NCI-H146 treated with DMSO at 0.1 percent for 48 hours (cell line): ENCODE data around the gene RESF1.
"Not testable (repeated sequence)": the region's sequence is repeated elsewhere in the genome, so short reads cannot be mapped to it uniquely, and the experiment has no call there.

Experiments used
- DNase-seq: peaks from one replicate; lab custom pipeline; 2025; ENCODE audit not compliant: unreplicated experiment; lab: John Stamatoyannopoulos, UW

The RESF1 gene, protein sequence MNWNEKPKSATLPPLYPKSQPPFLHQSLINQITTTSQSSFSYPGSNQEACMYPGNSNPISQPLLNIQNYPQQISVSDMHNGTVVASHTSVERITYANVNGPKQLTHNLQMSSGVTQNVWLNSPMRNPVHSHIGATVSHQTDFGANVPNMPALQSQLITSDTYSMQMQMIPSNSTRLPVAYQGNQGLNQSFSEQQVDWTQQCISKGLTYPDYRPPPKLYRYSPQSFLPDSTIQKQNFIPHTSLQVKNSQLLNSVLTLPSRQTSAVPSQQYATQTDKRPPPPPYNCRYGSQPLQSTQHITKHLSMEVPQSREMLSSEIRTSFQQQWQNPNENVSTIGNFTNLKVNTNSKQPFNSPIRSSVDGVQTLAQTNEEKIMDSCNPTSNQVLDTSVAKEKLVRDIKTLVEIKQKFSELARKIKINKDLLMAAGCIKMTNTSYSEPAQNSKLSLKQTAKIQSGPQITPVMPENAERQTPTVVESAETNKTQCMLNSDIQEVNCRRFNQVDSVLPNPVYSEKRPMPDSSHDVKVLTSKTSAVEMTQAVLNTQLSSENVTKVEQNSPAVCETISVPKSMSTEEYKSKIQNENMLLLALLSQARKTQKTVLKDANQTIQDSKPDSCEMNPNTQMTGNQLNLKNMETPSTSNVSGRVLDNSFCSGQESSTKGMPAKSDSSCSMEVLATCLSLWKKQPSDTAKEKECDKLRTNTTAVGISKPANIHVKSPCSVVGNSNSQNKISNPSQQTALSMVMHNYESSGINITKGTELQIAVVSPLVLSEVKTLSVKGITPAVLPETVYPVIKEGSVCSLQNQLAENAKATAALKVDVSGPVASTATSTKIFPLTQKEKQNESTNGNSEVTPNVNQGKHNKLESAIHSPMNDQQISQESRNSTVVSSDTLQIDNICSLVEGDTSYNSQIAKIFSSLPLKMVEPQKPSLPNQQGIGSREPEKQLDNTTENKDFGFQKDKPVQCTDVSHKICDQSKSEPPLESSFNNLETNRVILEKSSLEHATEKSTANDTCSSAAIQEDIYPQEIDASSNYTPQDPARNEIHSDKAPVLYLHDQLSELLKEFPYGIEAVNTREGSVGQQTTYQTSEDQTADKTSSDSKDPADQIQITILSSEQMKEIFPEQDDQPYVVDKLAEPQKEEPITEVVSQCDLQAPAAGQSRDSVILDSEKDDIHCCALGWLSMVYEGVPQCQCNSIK (N-terminal part only)

DNA sequence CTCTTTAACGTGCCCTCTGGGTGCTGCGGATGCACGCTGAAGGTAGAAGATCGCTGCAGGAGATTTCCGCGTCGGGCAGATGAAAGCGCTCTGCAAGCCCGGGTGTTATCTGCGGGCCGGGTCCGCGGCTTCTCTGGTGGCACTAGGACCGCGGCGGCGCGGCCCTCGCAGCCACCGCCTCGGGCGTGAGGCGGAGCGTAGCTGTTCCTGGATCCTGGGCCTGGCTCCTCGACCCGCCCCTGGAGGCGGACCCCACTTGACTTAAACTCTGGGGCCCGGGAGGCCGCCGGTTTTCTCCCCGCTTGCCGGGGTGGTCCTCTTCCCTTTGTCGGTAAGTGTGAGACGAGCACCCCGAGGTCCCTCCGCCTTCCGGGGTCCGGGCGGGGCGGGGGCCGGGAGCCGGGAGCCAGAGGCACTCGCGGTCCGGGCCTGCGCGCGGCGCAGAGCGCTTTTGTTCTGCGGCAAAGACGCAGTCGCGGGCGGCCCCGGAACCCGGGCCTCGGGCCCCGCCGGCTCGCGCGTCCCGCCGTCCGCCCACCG, at the start of gene RESF1:
TSS of gene RESF1 (plus strand) at position 255 of the 540 bp plus-strand sequence. CDS start 21,541 bp downstream, outside the sequence.
- peak; percentile 86 for DNase-seq

DNA sequence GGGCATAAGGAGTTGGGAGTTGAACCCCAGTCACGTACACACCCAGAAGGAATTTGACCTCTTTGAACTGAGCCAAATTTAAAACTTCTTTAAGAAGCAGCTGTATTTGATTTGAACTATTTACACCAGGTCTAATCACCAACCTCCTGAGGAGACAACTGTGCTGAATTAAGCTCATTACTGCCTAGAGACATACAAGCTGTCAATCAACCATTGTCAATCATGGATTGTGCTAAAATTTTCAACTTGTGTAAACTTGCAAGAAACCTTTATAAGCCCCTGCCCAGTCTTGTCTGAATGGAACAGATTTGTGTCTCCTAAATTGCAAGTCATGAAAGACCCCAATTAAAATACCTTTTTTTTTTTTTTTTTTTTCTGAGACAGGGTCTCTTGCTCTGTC, 44.3 kb upstream of the RESF1 start:
- no peak for DNase-seq

DNA sequence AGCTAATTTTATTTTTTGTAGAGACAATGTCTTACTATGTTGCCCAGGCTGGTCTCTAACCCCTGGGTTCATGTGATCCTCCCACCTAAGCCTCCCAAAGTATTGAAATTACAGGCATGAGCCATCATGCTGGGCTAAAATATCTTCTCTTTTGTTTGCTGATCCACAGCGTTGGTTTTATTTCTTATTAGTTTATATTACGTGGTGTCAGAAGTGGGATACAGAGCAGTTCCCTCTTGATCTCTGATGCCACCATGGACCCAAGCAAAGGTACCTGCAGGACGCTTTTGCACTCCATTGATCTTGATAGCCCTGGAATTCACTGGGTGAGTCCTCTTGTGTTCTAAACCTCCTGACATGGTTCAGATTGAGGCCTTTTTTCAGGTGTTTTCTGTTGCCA, 43.8 kb upstream of the RESF1 start:
- DNase-seq, result no peak

DNA sequence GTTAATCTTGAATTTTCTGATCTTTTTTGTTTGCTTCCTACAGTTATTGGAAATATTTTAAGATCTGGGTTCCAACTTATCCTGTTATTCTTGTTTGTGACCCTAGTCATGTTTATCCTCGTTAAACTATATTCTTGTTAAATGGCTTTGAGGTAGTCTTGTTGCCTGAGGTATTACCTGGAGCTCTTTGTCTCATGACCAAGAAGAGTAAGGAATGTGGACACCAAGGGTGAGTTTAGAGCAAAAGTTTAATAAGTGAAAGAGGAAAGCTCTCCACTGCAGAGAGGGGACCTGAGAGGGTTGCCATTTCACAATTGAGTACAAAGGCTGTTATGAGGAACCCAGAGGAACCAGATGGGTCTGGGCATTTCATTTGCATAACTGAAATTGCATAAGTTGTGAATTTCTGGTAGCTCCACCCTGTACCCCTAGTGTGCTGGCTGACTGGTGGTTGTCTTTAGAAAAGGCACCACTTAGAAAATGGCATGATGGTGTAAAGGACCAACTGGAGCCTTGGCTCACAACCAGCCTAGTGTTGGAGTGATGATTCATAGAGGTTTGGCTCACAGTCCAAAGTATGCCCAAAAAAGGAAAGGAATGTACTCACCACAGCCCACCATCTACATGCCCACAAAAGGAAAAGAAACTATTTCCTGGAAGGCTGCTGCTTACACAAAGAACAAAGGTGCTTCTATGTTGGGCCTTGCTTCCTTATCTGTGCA, 36.7 kb upstream of the RESF1 start:
- no peak for DNase-seq

DNA sequence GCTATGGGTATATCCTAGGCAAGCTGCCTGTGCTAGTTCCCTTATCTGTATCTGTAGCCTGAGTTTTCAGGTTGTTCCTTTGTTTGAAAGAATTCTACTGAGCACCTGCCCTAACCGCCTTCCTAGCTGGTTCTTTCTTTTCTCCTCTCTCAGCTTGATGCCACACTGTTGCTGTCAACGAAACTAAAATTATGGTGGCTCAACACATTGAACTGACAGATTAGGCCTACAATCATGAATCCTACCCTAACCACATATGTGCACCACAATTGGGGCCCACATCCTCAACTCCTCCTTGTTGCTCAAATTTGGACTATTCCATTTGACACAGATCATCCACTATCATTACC, 36.2 kb upstream of the RESF1 start:
- DNase-seq, result no peak

DNA sequence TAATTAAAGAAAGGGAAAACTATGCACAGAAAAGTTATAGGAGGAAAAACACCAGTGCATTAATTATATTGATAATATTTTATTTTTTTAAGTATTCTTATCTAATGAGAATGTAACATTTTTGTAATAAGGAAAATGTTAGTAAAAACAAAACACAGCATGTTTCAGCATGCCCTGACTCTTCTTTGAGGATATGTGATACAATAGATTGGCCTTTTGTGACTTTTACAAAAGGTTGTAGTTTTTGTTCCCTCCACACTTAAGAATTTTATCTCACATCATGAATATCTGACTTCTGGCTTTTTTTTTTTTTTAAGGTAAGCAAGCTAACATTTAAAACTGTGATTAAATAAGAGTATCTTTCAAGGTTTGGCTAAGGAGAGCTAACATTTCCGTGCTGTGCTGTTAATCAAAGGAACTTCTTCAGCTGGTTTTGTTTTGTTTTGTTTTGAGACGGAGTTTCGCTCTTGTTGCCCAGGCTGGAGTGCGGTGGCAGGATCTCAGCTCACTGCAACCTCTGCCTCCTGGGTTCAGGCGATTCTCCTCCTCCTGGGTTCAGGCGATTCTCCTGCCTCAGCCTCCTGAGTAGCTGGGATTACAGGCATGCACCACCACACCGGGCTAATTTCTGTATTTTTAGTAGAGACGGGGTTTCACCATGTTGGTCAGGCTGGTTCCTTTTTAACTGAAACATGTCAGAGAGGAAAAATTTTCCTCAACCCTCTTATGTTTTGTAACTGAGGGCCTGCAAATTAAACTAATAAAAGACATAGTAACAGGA, 30.8 kb upstream of the RESF1 start:
- DNase-seq, result no peak

DNA sequence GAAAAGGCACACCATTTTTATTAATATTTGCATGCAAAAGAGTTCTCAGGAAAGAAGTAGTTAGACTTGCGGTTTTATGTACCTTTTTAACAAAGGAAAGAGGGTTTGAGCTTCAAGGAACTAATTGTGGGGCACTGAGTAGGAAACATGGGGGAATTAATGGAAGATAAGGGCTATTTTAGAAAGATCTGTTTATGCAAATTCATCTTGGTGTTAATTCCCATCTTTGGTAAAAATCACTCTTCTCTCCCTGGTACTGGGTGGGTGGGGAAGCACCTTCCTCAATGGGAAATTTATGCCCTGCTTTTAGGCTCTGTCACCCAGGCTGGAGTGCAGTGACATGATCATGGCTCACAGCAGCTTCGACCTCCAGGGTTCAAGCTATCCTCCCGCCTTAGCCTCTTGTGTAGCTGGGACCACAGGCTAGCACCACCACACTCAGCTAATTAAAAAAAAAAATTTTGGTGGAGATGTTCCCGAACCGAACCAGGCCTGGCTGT, 30.1 kb upstream of the RESF1 start:
- no peak for DNase-seq

DNA sequence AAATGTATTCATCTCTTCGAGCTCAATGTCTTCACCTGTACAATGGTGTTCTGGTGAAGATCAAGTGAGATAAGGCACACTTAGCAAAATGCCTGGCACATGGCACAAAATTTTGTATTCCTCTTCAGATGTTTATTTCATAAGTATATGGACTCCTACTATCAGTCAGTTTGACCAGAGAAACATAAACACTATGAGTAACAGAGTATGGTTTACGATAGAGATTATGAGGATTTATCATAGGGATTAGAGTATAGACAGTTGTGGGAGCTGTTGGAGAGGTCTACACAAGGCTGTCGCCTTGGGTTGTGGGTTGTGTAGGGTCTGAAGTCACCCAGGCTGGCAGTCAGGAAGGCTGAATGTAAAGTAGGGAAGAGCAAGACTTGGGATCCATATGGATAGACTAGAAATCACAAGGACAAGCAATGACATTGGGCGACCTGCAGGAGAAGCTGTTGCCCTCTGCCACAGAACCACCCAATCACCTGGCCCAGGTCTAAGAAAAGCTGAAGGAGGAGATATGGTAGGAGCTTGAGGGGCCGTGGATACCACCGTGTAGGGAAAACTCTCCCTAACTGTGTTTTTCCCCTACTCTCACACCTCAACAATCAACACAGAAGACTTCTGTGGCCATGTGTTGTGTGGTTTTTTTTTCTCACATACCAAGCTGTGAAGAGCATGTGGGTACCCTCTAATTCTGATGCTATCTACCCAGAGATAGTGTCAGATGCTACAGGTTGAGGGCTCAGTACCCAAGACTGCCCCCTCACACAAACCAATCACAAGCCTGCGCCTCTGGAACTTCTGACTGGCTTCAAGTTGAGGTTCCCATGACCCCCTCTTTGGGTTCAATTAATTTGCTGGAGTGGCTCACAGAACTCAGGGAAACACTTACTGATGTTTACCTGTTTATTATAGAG, 27.2 kb upstream of the RESF1 start:
- DNase-seq, result no peak

DNA sequence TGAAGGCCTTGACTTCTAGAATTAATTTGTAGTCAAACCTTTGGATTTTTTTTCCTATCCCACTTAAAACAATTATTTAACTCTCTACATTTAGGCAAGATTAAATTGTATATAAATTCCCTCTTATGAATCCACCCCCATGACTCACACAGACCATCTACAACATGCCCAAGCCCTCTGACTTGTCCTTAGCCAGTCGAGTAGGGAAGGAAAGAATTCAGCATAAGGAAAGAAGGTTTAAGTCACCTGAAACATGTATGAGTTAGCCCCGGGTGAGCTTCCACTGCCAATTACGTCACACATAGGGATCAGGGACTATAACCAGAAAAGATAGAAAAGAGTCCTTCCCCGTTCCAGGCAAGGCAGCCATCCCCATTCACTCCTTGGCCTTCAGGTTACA, 14.9 kb upstream of the RESF1 start:
- DNase-seq, result no peak

DNA sequence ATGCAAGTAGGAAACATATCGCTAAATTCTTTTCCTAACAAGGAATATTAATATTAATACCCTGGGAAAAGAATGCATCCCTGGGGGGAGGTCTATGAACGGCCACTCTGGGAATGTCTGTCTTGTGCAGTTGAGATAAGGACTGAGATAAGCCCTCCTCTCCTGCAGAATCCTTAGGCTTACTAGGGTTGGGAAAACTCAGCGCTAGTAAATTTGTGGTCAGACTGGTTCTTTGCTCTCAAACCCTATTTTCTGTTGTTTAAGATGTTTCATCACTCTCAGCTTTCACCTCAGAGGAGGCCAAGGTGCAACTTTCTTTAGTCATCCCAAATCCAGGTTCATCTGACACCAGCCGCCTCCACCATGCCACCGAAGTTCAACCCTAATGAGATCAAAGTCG, 11.2 kb upstream of the RESF1 start:
- no peak for DNase-seq

DNA sequence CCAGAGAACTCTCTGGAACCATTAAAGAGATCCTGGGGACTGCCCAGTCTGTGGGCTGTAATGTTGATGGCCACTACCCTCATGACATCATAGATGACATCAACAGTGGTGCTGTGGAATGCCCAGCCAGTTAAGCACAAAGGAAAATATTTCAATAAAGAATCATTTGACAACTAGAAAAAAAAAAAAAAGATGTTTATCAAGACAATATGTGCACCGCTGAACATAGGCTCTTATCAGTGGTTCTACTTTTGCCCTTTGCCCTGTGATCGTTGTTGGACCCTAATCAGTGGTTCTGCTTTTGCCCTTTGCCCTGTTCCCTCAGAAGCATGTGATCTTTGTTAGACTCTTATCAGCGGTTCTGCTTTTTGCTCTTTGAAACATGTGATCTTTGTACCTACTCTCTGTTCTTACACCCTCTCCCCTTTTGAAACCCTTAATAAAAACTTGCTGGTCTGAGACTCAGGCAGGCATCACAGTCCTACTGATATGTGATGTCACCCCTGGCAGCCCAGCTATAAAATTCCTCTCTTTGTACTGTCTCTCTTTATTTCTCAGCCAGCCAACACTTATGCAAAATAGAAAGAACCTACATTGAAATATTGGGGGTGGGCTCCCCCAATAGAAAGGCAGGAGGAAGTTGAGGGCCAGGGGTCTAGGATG, 10.4 kb upstream of the RESF1 start:
- DNase-seq, result not testable (repeated sequence)

DNA sequence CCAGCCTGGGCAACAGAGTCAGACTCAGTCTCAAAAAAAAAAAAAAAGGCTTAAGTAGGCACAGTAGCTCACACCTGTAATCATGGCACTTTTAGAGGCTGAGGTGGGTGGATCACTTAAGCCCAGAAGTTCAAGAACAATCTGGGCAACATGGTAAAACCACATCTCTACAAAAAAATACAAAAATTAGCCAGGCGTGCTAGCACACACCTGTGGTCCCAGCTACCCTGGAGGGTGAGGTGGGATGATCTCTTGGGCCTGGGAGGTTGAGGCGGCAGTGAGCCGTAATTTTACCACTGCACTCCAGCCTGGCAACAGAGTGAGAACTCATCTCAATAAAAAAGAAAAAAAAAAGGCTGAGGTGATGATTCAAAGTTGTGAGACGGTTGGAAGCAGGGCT, 9.1 kb upstream of the RESF1 start:
- no peak for DNase-seq

DNA sequence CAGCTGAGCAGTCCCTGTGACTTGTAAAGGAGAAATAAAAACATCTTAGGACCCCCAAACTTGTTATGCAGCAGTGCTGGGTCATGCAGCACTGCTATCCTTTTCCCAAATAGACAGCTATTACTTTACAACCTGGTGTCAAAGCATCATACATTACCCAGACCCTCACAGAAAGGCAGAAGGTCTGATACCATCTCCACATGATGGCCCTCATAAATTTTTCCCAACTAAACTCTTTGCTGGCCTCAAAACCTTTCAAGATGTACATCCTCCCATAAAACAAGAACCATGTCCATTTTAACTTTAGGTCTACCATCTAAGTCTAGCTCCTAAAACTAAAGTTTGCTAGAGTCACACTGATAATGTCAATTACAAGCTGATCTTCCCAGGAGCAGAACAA, 8.7 kb upstream of the RESF1 start:
- DNase-seq, result no peak

DNA sequence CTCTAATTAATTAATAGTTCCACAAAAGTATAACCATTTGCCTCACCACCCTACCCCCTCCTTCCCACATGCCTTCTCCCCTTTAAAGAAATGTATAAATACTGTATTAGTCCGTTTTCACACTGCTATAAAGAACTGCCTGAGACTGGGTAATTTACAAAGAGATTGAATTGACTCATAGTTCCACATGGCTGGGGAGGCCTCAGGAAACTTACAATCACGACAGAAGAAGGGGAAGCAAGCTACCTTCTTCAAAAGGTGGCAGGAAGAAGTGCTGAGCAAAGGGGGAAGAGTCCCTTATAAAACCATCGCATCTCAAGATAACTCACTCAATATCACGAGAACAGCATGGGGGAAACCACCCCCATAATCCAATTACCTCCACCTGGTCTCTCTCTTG, 8.2 kb upstream of the RESF1 start:
- DNase-seq, result no peak

DNA sequence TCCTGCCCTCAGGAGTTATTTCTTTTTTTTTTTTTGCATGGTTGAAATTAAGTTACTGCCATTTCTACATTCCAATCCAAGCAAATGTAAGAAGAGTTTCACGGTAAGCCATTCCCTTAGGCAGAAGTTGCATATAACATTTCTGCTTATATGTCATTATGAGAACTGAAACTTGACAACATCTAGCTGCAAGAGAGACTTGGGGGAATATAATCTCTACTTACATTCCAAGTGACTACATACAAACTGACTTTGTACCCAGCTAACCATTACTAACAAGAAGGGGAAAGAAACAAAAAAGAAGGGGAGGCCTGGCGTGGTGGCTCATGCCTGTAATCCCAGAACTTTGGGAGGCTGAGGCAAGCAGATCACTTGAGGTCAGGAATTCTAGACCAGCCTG, 7.3 kb upstream of the RESF1 start:
- no peak for DNase-seq

DNA sequence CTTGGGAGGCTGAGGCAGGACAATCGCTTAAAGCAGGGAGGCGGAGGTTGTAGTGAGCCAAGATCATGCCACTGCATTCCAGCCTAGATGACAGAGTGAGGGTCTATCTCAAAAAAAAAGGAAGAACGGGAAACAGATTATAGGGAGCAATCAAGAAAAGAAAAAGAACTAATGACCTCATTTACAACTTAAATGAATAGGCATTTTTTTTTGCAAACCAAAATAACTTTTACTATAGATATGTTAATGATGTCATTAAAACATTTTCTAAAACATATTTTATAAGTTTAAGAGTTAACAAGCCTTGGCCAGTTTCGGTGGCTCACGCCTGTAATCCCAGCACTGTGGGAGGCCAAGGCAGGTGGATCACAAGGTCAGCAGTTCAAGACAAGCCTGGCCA, 6.8 kb upstream of the RESF1 start:
- DNase-seq, result no peak

DNA sequence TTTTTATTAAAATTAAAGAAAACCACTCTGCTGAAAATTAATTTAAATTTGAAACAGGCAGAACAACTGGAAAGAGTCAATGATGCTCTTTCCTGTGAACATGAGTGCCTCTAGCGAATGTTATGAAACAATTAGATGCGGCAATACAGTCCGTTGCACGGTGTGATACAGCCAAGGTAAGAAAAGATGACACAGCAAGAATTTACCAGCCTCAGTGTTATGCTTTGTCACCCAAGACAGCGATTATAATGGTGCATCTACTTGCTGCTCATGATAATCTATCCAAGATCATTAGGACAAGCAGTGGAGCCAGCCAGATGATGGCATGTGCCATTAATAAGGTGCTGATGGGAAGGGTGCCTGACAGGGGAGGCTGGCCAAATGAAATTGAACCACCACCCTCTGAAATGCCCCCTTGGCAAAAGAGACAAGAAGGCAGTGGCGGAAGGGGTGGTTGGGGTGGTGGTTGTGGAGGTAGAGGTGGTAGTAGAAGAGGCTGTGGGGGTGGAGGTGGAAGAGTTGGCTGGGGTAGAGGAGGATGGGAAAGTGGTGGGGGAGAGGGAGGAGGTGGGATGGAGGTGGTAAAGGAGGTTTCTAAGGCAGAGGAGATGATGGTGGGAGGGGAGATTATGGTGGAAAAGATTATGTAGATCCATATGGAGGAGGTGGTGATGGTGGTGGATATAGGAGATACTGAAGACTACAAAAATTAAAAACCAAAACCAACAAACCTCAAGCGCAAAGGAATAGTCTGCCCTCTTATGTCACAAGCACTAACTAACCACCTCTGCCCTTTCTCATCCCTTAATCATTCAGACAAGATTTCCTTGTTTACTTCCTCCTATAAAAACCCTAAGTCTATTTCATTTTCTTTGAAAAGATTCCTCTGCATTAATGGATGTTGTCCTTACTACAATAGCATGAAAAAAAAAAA, 4.0 kb upstream of the RESF1 start:
- DNase-seq, result no peak
